ENCODE data around the gene COL16A1.

The COL16A1 gene

GRCh38 chr1:31658721-31659120 lies 45.1 kb downstream of the COL16A1 start:
- no peaks in the 10 kb centered on the region for H3K27me3 ChIP-seq (ENCODE audit: insufficient read depth, low read length)
- H3K27ac ChIP-seq (ENCODE audit: low read length) = no peak overlapping the region
- no peaks in the 10 kb centered on the region for H3K36me3 ChIP-seq (ENCODE audit: insufficient read depth, low read depth, low read length)
- no peaks in the 10 kb centered on the region for H3K4me1 ChIP-seq (ENCODE audit: insufficient read depth, low read length)
- H3K9ac ChIP-seq (ENCODE audit: low read depth, low read length) = no peak overlapping the region
- no peak overlapping the region for H3K4me3 ChIP-seq (ENCODE audit: low read length)
- no peaks in the 10 kb centered on the region for H3K9me3 ChIP-seq (ENCODE audit: insufficient read depth, low read depth, low read length)

- H3K36me3 ChIP-seq (ENCODE audit: insufficient read depth, low read depth, low read length) = no peaks in the 10 kb centered on the region
These were observed 45.8 kb downstream of the COL16A1 start for GRCh38 chr1:31657972-31658510.

GRCh38 chr1:31657020-31657804 lies 46.6 kb downstream of the COL16A1 start:
- Histone ChIP-seq H3K4me1 (ENCODE audit: insufficient read depth, low read length) (no peaks in the 10 kb centered on the region), H3K27me3 (ENCODE audit: insufficient read depth, low read length) (no peaks in the 10 kb centered on the region), H3K36me3 (ENCODE audit: insufficient read depth, low read depth, low read length) (no peaks in the 10 kb centered on the region)

More at GRCh38 chr1:31657972-31658510, 45.8 kb downstream of the COL16A1 start:
- Histone ChIP-seq H3K27ac (ENCODE audit: low read length) (no peak overlapping the region), H3K4me3 (ENCODE audit: low read length) (no peak overlapping the region), H3K4me1 (ENCODE audit: insufficient read depth, low read length) (no peaks in the 10 kb centered on the region), H3K9me3 (ENCODE audit: insufficient read depth, low read depth, low read length) (no peaks in the 10 kb centered on the region), H3K27me3 (ENCODE audit: insufficient read depth, low read length) (no peaks in the 10 kb centered on the region), H3K9ac (ENCODE audit: low read depth, low read length) (no peak overlapping the region)

GRCh38 chr1:31655756-31656155 lies 48.1 kb downstream of the COL16A1 start:
- Histone ChIP-seq H3K27me3 (ENCODE audit: insufficient read depth, low read length) (no peaks in the 10 kb centered on the region), H3K27ac (ENCODE audit: low read length) (no peak overlapping the region), H3K4me1 (ENCODE audit: insufficient read depth, low read length) (no peaks in the 10 kb centered on the region), H3K9me3 (ENCODE audit: insufficient read depth, low read depth, low read length) (no peaks in the 10 kb centered on the region), H3K9ac (ENCODE audit: low read depth, low read length) (no peak overlapping the region), H3K4me3 (ENCODE audit: low read length) (no peak overlapping the region), H3K36me3 (ENCODE audit: insufficient read depth, low read depth, low read length) (no peaks in the 10 kb centered on the region)

More at GRCh38 chr1:31657020-31657804, 46.6 kb downstream of the COL16A1 start:
- H3K9ac ChIP-seq (ENCODE audit: low read depth, low read length) = no peak overlapping the region
- no peaks in the 10 kb centered on the region for H3K9me3 ChIP-seq (ENCODE audit: insufficient read depth, low read depth, low read length)
- H3K4me3 ChIP-seq (ENCODE audit: low read length) = no peak overlapping the region
- H3K27ac ChIP-seq (ENCODE audit: low read length) = no peak overlapping the region

- Histone ChIP-seq H3K36me3 (ENCODE audit: insufficient read depth, low read depth, low read length) (no peaks in the 10 kb centered on the region), H3K9me3 (ENCODE audit: insufficient read depth, low read depth, low read length) (no peaks in the 10 kb centered on the region), H3K9ac (ENCODE audit: low read depth, low read length) (no peak overlapping the region), H3K27me3 (ENCODE audit: insufficient read depth, low read length) (no peaks in the 10 kb centered on the region), H3K4me3 (ENCODE audit: low read length) (no peak overlapping the region), H3K4me1 (ENCODE audit: insufficient read depth, low read length) (no peaks in the 10 kb centered on the region), H3K27ac (ENCODE audit: low read length) (no peak overlapping the region)
These were observed 48.7 kb downstream of the COL16A1 start for GRCh38 chr1:31655104-31655503.

- H3K9me3 ChIP-seq (ENCODE audit: insufficient read depth, low read depth, low read length) = no peaks in the 10 kb centered on the region
- no peaks in the 10 kb centered on the region for H3K4me1 ChIP-seq (ENCODE audit: insufficient read depth, low read length)
- H3K9ac ChIP-seq (ENCODE audit: low read depth, low read length) = no peak overlapping the region
- H3K36me3 ChIP-seq (ENCODE audit: insufficient read depth, low read depth, low read length) = no peaks in the 10 kb centered on the region
- H3K27ac ChIP-seq (ENCODE audit: low read length) = no peak overlapping the region
- no peak overlapping the region for H3K4me3 ChIP-seq (ENCODE audit: low read length)
- H3K27me3 ChIP-seq (ENCODE audit: insufficient read depth, low read length) = no peaks in the 10 kb centered on the region
These were observed 49.4 kb downstream of the COL16A1 start for GRCh38 chr1:31654474-31654776.

GRCh38 chr1:31653717-31654473 lies 49.9 kb downstream of the COL16A1 start:
- Histone ChIP-seq H3K9me3 (ENCODE audit: insufficient read depth, low read depth, low read length) (no peaks in the 10 kb centered on the region), H3K4me3 (ENCODE audit: low read length) (no peak overlapping the region), H3K9ac (ENCODE audit: low read depth, low read length) (no peak overlapping the region), H3K27me3 (ENCODE audit: insufficient read depth, low read length) (no peaks in the 10 kb centered on the region), H3K27ac (ENCODE audit: low read length) (no peak overlapping the region), H3K4me1 (ENCODE audit: insufficient read depth, low read length) (no peaks in the 10 kb centered on the region), H3K36me3 (ENCODE audit: insufficient read depth, low read depth, low read length) (no peaks in the 10 kb centered on the region)

GRCh38 chr1:31652891-31653499 lies 50.8 kb downstream of the COL16A1 start:
- no peak overlapping the region for H3K4me3 ChIP-seq (ENCODE audit: low read length)
- H3K27me3 ChIP-seq (ENCODE audit: insufficient read depth, low read length) = no peaks in the 10 kb centered on the region
- no peaks in the 10 kb centered on the region for H3K36me3 ChIP-seq (ENCODE audit: insufficient read depth, low read depth, low read length)
- no peaks in the 10 kb centered on the region for H3K9me3 ChIP-seq (ENCODE audit: insufficient read depth, low read depth, low read length)
- H3K9ac ChIP-seq (ENCODE audit: low read depth, low read length) = no peak overlapping the region
- no peak overlapping the region for H3K27ac ChIP-seq (ENCODE audit: low read length)
- H3K4me1 ChIP-seq (ENCODE audit: insufficient read depth, low read length) = no peaks in the 10 kb centered on the region

GRCh38 chr1:31651766-31652165 lies 52.1 kb downstream of the COL16A1 start:
- Histone ChIP-seq H3K9me3 (ENCODE audit: insufficient read depth, low read depth, low read length) (no peaks in the 10 kb centered on the region), H3K36me3 (ENCODE audit: insufficient read depth, low read depth, low read length) (no peaks in the 10 kb centered on the region), H3K4me3 (ENCODE audit: low read length) (no peak overlapping the region), H3K27ac (ENCODE audit: low read length) (no peak overlapping the region), H3K27me3 (ENCODE audit: insufficient read depth, low read length) (no peaks in the 10 kb centered on the region), H3K4me1 (ENCODE audit: insufficient read depth, low read length) (no peaks in the 10 kb centered on the region), H3K9ac (ENCODE audit: low read depth, low read length) (no peak overlapping the region)

- no peak overlapping the region for H3K9ac ChIP-seq (ENCODE audit: low read depth, low read length)
- H3K4me1 ChIP-seq (ENCODE audit: insufficient read depth, low read length) = no peaks in the 10 kb centered on the region
- H3K9me3 ChIP-seq (ENCODE audit: insufficient read depth, low read depth, low read length) = no peaks in the 10 kb centered on the region
- no peak overlapping the region for H3K4me3 ChIP-seq (ENCODE audit: low read length)
- H3K36me3 ChIP-seq (ENCODE audit: insufficient read depth, low read depth, low read length) = no peaks in the 10 kb centered on the region
- no peaks in the 10 kb centered on the region for H3K27me3 ChIP-seq (ENCODE audit: insufficient read depth, low read length)
- no peak overlapping the region for H3K27ac ChIP-seq (ENCODE audit: low read length)
These were observed 52.8 kb downstream of the COL16A1 start for GRCh38 chr1:31651089-31651420.

GRCh38 chr1:31650161-31651088 lies 53.4 kb downstream of the COL16A1 start:
- Histone ChIP-seq H3K27me3 (ENCODE audit: insufficient read depth, low read length) (no peaks in the 10 kb centered on the region), H3K9me3 (ENCODE audit: insufficient read depth, low read depth, low read length) (no peaks in the 10 kb centered on the region), H3K9ac (ENCODE audit: low read depth, low read length) (no peak overlapping the region), H3K27ac (ENCODE audit: low read length) (no peak overlapping the region), H3K4me3 (ENCODE audit: low read length) (no peak overlapping the region), H3K4me1 (ENCODE audit: insufficient read depth, low read length) (no peaks in the 10 kb centered on the region), H3K36me3 (ENCODE audit: insufficient read depth, low read depth, low read length) (no peaks in the 10 kb centered on the region)
